Cardiac septum (tissue), 1 donor: Measurements from ENCODE around the gene MORC2. TPM values are rescaled to one million over a fixed set of nuclear protein-coding genes. Genes with fewer than 3 reads are reported as not detected.

Source experiments
- DNase-seq: peaks from one replicate; pipeline ENCODE4 v3.0.0-alpha.2; 2020; ENCODE audit warnings: low spot score
- intact Hi-C: fragments of 100-400 bp; cut with DNase I; formaldehyde crosslinking; loops from one replicate; pipeline ENCODE4 v1.14.0; 2022
- long read RNA-seq: library from polyadenylated mRNA; unstranded; transcript quantifications from one replicate; pipeline ENCODE4 v2.0.0, GENCODE V29; 2021
- total RNA-seq: library from RNA; stranded (reverse); fragmentation: NEBNext Ultra II Directional; extraction: Animal tissue kit (Norgen Biotek cat#: 25700); gene quantifications from one replicate; pipeline ENCODE4 v1.2.1, GENCODE V29; 2021
- donor health status: DM: no; HTN: no; CAD: no.

The MORC2 gene
- total RNA-seq, result 20.6 TPM
- long read RNA-seq, full-length matches to known transcripts, result 15 of 31 reads
- long read RNA-seq, partial matches to known transcripts, result 8 of 31 reads
- long read RNA-seq, other reads (novel, unspliced or antisense), result 8 of 31 reads

GRCh38 chr22:30968015-30968923 is at the start of gene MORC2:
MORC2 (minus strand) TSS chr22:30968774; CDS start chr22:30967889, 885 bp downstream.
- intact Hi-C loops, result loop anchor here (2.0 kb wide), 1 partner anchor 113 kb away; the partner anchor contains the start of gene SMTN
- no peak for DNase-seq

GRCh38 chr22:31005535-31005934 is 37.0 kb upstream of the MORC2 start:
- no peak for DNase-seq
- intact Hi-C loops, result no loop called here

GRCh38 chr22:31001124-31001770 is 32.7 kb upstream of the MORC2 start:
- no peak for DNase-seq
- intact Hi-C loops, result no loop called here

GRCh38 chr22:30998329-30998728 is 29.8 kb upstream of the MORC2 start:
- DNase-seq, result no peak
- intact Hi-C loops, result no loop called here

GRCh38 chr22:30996462-30996861 is 27.9 kb upstream of the MORC2 start:
- intact Hi-C loops, result no loop called here
- no peak for DNase-seq

GRCh38 chr22:30994960-30995359 is 26.4 kb upstream of the MORC2 start:
- intact Hi-C loops, result no loop called here

GRCh38 chr22:30992565-30992964 is 24.0 kb upstream of the MORC2 start:
- DNase-seq, result no peak
- intact Hi-C loops, result no loop called here

More at GRCh38 chr22:30994960-30995359, 26.4 kb upstream of the MORC2 start:
- no peak for DNase-seq

- intact Hi-C loops, result no loop called here
- DNase-seq, result no peak
Measured at GRCh38 chr22:30990690-30991089, 22.1 kb upstream of the MORC2 start.

GRCh38 chr22:30989474-30989873 is 20.9 kb upstream of the MORC2 start:
- no peak for DNase-seq
- intact Hi-C loops, result no loop called here

- DNase-seq, result no peak
- intact Hi-C loops, result no loop called here
Measured at GRCh38 chr22:30985561-30986208, 17.1 kb upstream of the MORC2 start.

- intact Hi-C loops, result no loop called here
- DNase-seq, result no peak
Measured at GRCh38 chr22:30984317-30984716, 15.7 kb upstream of the MORC2 start.

GRCh38 chr22:30982512-30982911 is 13.9 kb upstream of the MORC2 start:
- DNase-seq, result no peak
- intact Hi-C loops, result no loop called here

- intact Hi-C loops, result no loop called here
- DNase-seq, result no peak
Measured at GRCh38 chr22:30979932-30980331, 11.4 kb upstream of the MORC2 start.

- no peak for DNase-seq
- intact Hi-C loops, result no loop called here
Measured at GRCh38 chr22:30978304-30978962, 9.9 kb upstream of the MORC2 start.

GRCh38 chr22:30970356-30970746 is 1.8 kb upstream of the MORC2 start:
- intact Hi-C loops, result no loop called here
- DNase-seq, result no peak

- DNase-seq, result no peak
- intact Hi-C loops, result loop anchor here (2.0 kb wide), 1 partner anchor 111 kb away; the partner anchor contains the start of gene SMTN
Measured at GRCh38 chr22:30969532-30970355, 1.2 kb upstream of the MORC2 start.

GRCh38 chr22:30968924-30969531 is 454 bp upstream of the MORC2 start, which contains the start of gene TUG1:
TUG1 (plus strand) TSS chr22:30969265.
- peak; percentile 99 for DNase-seq
- intact Hi-C loops, result loop anchor here (2.0 kb wide), 1 partner anchor 112 kb away; the partner anchor contains the start of gene SMTN

- DNase-seq, result no peak
- intact Hi-C loops, result no loop called here
Measured at GRCh38 chr22:30964858-30965257, 3.7 kb downstream of the MORC2 start.
